Measurements from ENCODE around the gene DGUOK.
A peak's percentile ranks its signal among the peaks of the same experiment; 100 is the strongest.
"Not testable (repeated sequence)": the region's sequence is repeated elsewhere in the genome, so short reads cannot be mapped to it uniquely, and the experiment has no call there.

DGUOK gene

GRCh38 chr2:73902284-73902683 lies 24.4 kb upstream of the DGUOK start:
- no peak for DNase-seq

- no peak for DNase-seq
Measured at GRCh38 chr2:73903313-73903712, 23.4 kb upstream of the DGUOK start.

- not testable (repeated sequence) for DNase-seq
Measured at GRCh38 chr2:73903949-73904613, 22.6 kb upstream of the DGUOK start.

- DNase-seq = no peak
Measured at GRCh38 chr2:73904952-73905351, 21.7 kb upstream of the DGUOK start.

- DNase-seq = no peak
Measured at GRCh38 chr2:73906847-73907505, 19.7 kb upstream of the DGUOK start.

GRCh38 chr2:73907840-73908452 lies 18.7 kb upstream of the DGUOK start:
- DNase-seq = peak; percentile 24

- no peak for DNase-seq
Measured at GRCh38 chr2:73908689-73909652, 17.7 kb upstream of the DGUOK start.

GRCh38 chr2:73910873-73911547 lies 15.7 kb upstream of the DGUOK start:
- DNase-seq = no peak

GRCh38 chr2:73911548-73912208 lies 15.0 kb upstream of the DGUOK start:
- DNase-seq = no peak

- DNase-seq = no peak
Measured at GRCh38 chr2:73913414-73914054, 13.1 kb upstream of the DGUOK start.

- DNase-seq = no peak
Measured at GRCh38 chr2:73914667-73915066, 12.0 kb upstream of the DGUOK start.

- DNase-seq = no peak
Measured at GRCh38 chr2:73915437-73915993, 11.2 kb upstream of the DGUOK start.

- DNase-seq = no peak
Measured at GRCh38 chr2:73916666-73917065, 10.0 kb upstream of the DGUOK start.

- no peak for DNase-seq
Measured at GRCh38 chr2:73917296-73917695, 9.4 kb upstream of the DGUOK start.

- DNase-seq = no peak
Measured at GRCh38 chr2:73917696-73918207, 8.9 kb upstream of the DGUOK start.

- DNase-seq = no peak
Measured at GRCh38 chr2:73918856-73919255, 7.8 kb upstream of the DGUOK start.

GRCh38 chr2:73919596-73920228 lies 7.0 kb upstream of the DGUOK start:
- no peak for DNase-seq

GRCh38 chr2:73920577-73921545 lies 5.8 kb upstream of the DGUOK start:
- DNase-seq = no peak

- DNase-seq = no peak
Measured at GRCh38 chr2:73921581-73921980, 5.1 kb upstream of the DGUOK start.
